Measurements from ENCODE around the gene QRFPR.

- TF ChIP-seq CTCF (IDR thresholded peaks at IDR 0.05) (no peak), POLR2A (IDR thresholded peaks at IDR 0.05) (no peak)
Measured at GRCh38 chr4:121380776-121381462, at the start of gene QRFPR.

Data from testis (tissue), 2 donors.